ENCODE data around the gene MRGPRG. TPM values are rescaled to one million over a fixed set of nuclear protein-coding genes. Genes with fewer than 3 reads are reported as not detected.

Gene MRGPRG
- total and polyA plus RNA-seq, 9 of the 15 experiments (the other 6 are each of a cell fraction or from before 2014, with no cell fraction given): not detected

GRCh38 chr11:3193373-3194015 is 25.1 kb downstream of the MRGPRG start (continued):
- no peak for TF ChIP-seq KLF6 (CRISPR knock-in tag; IDR thresholded peaks at IDR 0.05; ENCODE audit: borderline replicate concordance)
- TF ChIP-seq SP1 (CRISPR knock-in tag; IDR thresholded peaks at IDR 0.05): no peak
- TF ChIP-seq KDM1A (IDR thresholded peaks at IDR 0.05): no peak
- no peak for TF ChIP-seq THRB (CRISPR knock-in tag; conservative IDR thresholded peaks at IDR 0.05)
- TF ChIP-seq CTCF (IDR thresholded peaks at IDR 0.05 in 2 of 3, conservative IDR thresholded peaks at IDR 0.05 in 1 of 3; ENCODE audit: insufficient read depth in 2 of 3, low read depth in 1 of 3, low read length in 3 of 3): no peak
- no peak for TF ChIP-seq MTA3 (IDR thresholded peaks at IDR 0.05; ENCODE audit: borderline replicate concordance)
- TF ChIP-seq ASH1L (IDR thresholded peaks at IDR 0.05; ENCODE audit: borderline replicate concordance, low read depth, partially characterized antibody): no peak

Measured in K562 (cell line).